Peyer's patch (tissue), 4 donors: Measurements from ENCODE around the gene VAMP1. TPM values are rescaled to one million over a fixed set of nuclear protein-coding genes. Genes with fewer than 3 reads are reported as not detected.

Experiments used
- DNase-seq, 3 donors: peaks; one replicate each; pipeline ENCODE4 v3.0.0-alpha.2; 2017 to 2019
- H3K27ac ChIP-seq, 4 donors: fragments of 200-600 bp; sonication (generic); one replicate each; pipeline ENCODE4 v1.5.1; 2016 to 2019
- H3K27me3 ChIP-seq, 2 donors: fragments of 200-600 bp; sonication (generic); one replicate each; pipeline ENCODE4 v1.5.1; 2019
- H3K36me3 ChIP-seq, 3 donors: fragments of 200-600 bp; sonication (generic); one replicate each; pipeline ENCODE4 v1.5.1; 2016 to 2019
- H3K4me1 ChIP-seq, 4 donors: fragments of 200-600 bp; sonication (generic); one replicate each; pipeline ENCODE4 v1.5.1; 2016 to 2019
- H3K4me3 ChIP-seq, 4 donors: fragments of 200-600 bp; sonication (generic); 1 replicate in 3 of 4; 2 replicates in 1 of 4; pipeline ENCODE4 v1.5.1; 2016 to 2019; ENCODE audit warnings: mild to moderate bottlenecking in 1 of 4
- H3K9me3 ChIP-seq, 4 donors: fragments of 200-600 bp; sonication (generic); one replicate each; pipeline ENCODE4 v1.5.1; 2016 to 2019; ENCODE audit warnings: mild to moderate bottlenecking in 1 of 4
- POLR2A ChIP-seq, 2 donors: fragments of 450-650 bp; IDR thresholded peaks; one replicate each; pipeline ENCODE4 v1.5.1; 2017; ENCODE audit warnings: antibody characterized with exemption in 2 of 2, mild to moderate bottlenecking in 2 of 2, moderate library complexity in 2 of 2
- total RNA-seq, 4 donors: library from RNA; depleted of rRNA; stranded (reverse); fragments of >200 nt; gene quantifications; one replicate each; pipeline ENCODE4 v1.1.0, GENCODE V29; 2016
- TF ChIP-seq, protein P1 (sequence below), 6 experiments: fragments of 450-650 bp in 4 of 6; fragments of 200-600 bp in 2 of 6; sonication (generic) in 1 of 6; IDR thresholded peaks; one replicate each; pipeline ENCODE4 v1.5.1; 2017 to 2019; ENCODE audit warnings: antibody characterized with exemption in 6 of 6, mild to moderate bottlenecking in 3 of 6, moderate library complexity in 1 of 6

The VAMP1 gene
- total RNA-seq, 4 donors from 2014 or later: 5.3 to 17.4 (median 9.3) TPM

DNA sequence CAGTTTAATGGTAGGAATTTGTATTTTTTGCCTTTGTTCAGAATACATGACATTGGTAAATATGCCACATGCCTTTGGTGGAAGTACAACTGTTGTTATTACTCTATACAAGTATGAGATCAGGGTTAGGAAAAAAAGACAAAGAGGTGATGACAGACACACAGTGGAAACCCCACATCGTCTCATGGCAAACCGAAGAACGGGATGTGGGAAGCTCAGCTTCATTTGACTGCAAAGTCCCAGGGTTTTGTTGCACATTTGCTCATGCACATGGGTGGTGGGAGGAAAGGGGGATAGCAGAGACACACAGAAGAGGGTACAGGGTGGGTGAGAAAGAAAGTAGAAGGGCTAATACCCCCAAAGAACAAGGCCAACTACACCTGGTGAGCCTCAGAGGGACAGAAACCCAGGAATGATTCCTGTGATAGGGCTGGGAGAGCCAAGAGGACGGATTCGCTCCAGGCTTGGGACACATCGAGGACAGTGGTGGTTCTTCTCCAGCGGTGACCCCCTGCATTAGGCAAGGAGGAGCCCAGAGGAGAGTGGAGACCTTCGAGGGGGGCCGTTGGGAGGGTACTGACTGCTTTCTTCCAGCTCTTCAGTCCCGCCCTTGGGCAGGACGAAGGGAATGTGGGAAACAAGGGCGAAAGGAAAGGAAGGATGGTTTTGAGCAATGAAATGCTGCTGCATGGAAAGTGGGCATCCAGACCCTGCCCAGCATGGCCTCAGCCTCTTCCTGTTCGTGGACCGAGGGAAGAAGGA is 8.1 kb downstream of the VAMP1 start:
- Histone ChIP-seq H3K9me3 (no peaks in the 10 kb centered on the region), H3K4me1 (peaks cover 0 to 43% (median 29%) of the 10 kb centered on the region in 4 donors), H3K27me3 (no peaks in the 10 kb centered on the region), H3K27ac (peak overlapping the region; percentile 71 to 83 (median 77)), H3K36me3 (peaks cover 0 to 75% (median 0%) of the 10 kb centered on the region in 3 donors), H3K4me3 (no peak overlapping the region)
- no peak for DNase-seq
- TF ChIP-seq POLR2A (IDR thresholded peaks at IDR 0.05): no peak
- TF ChIP-seq, protein P1, sequence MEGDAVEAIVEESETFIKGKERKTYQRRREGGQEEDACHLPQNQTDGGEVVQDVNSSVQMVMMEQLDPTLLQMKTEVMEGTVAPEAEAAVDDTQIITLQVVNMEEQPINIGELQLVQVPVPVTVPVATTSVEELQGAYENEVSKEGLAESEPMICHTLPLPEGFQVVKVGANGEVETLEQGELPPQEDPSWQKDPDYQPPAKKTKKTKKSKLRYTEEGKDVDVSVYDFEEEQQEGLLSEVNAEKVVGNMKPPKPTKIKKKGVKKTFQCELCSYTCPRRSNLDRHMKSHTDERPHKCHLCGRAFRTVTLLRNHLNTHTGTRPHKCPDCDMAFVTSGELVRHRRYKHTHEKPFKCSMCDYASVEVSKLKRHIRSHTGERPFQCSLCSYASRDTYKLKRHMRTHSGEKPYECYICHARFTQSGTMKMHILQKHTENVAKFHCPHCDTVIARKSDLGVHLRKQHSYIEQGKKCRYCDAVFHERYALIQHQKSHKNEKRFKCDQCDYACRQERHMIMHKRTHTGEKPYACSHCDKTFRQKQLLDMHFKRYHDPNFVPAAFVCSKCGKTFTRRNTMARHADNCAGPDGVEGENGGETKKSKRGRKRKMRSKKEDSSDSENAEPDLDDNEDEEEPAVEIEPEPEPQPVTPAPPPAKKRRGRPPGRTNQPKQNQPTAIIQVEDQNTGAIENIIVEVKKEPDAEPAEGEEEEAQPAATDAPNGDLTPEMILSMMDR (IDR thresholded peaks at IDR 0.05): no peak

DNA sequence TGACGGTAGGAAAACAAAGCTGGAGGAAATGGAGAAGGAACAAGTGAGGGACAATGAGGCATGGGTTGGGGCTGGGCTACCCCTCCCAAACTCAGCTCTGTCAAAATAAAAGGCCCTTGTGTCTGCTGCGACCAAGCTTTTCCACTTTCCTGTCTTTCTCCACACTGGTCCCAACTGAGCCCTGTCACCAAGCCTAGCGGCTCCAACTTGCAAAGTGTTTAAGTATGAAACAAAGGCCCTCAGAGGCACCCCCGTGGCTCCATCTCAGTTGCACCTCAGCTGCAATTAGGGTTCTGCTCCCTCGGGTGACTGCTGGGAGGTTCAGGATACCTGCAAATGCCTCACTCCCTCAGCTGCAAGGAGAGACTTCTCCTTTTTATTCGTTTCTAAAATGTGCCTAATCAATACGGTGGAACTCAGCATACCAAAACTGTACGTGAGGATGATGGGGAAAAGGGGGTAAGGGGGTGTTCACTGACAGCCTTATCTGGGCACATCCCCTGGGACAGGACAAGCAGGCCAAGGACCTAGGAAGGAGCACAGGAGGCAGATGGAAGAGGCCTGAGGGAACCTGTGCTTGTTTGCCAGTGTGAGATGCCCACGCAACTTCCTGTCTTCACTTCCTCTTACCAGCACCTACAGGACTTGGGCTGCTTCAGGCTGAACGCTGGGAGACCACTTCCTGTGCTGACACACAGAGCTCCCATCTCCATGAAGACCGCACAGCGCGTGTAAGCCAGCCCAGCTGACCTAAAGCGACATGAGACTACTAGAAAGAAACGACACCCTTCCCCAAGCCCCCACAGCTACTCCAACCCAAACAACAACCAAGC is 8.9 kb downstream of the VAMP1 start:
- peak overlapping the region; percentile 71 to 83 (median 77) for H3K27ac ChIP-seq
- H3K4me1 ChIP-seq: peaks cover 0 to 43% (median 28%) of the 10 kb centered on the region in 4 donors
- DNase-seq: peak; percentile 57 to 97 (median 96)
- H3K27me3 ChIP-seq: no peaks in the 10 kb centered on the region
- no peak overlapping the region for H3K4me3 ChIP-seq
- TF ChIP-seq, protein P1 (IDR thresholded peaks at IDR 0.05): no peak
- no peak for TF ChIP-seq POLR2A (IDR thresholded peaks at IDR 0.05)
- H3K9me3 ChIP-seq: no peaks in the 10 kb centered on the region
- H3K36me3 ChIP-seq: peaks cover 0 to 83% (median 0%) of the 10 kb centered on the region in 3 donors

DNA sequence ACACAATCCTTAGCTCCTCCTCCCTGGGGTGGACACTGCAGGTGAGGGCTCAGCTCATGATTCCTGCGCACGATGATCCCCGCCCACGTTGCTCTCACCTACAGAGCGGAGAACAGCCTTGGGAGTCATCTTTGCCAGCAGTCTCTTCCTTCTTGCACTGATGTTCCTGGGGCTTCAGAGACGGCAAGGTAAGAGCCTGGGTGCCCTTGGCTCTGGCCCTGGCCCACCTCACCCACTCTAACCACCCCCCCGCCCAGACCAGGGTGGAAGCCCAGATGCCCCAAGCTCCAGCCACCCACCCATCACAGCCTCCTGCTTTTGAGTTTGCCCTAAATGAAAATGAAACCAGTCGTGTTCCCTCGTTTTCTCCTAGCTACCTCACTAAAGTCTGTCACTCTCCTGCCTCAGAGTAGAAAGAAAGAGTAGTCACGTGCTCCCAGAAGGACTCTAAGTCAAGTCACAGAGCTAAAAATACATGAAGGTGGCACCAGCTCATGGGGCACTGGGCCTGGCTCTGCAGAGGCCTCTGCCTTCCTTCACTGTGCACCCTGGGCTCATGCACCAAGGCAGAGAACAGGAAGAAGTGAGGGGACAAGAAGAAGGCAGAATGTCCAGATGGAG is 9.6 kb downstream of the VAMP1 start:
- TF ChIP-seq, protein P1 (IDR thresholded peaks at IDR 0.05): no peak
- no peak for TF ChIP-seq POLR2A (IDR thresholded peaks at IDR 0.05)
- Histone ChIP-seq H3K9me3 (no peaks in the 10 kb centered on the region), H3K4me1 (peaks cover 0 to 43% (median 28%) of the 10 kb centered on the region in 4 donors), H3K4me3 (no peak overlapping the region), H3K27ac (peak overlapping the region; percentile 71 to 83 (median 77)), H3K27me3 (no peaks in the 10 kb centered on the region), H3K36me3 (peaks cover 0 to 81% (median 0%) of the 10 kb centered on the region in 3 donors)
- DNase-seq: peak in 1 of 3 donors; percentile 22

DNA sequence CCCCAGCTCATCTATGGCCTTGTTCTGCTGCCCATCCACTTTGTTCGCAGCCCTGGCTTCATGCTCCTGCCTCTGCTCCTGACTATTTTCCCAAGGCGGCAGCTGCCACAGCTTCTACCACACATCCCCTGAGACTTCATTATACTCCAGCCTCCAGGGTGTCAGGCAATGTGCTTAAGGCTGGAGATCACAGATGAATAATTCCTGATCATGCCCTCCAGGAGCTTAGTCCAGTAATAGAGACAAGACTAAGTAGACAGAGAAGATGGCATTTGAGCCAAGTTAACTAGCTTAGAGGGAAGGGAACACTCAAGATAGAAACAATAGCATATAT is 11.5 kb downstream of the VAMP1 start:
- H3K4me3 ChIP-seq: no peak overlapping the region
- H3K27ac ChIP-seq: peak overlapping the region in 1 of 4 donors; percentile 83
- H3K27me3 ChIP-seq: no peaks in the 10 kb centered on the region
- TF ChIP-seq, protein P1 (IDR thresholded peaks at IDR 0.05): no peak
- no peak for TF ChIP-seq POLR2A (IDR thresholded peaks at IDR 0.05)
- peak in 1 of 3 donors; percentile 12 for DNase-seq
- H3K36me3 ChIP-seq: peaks cover 0 to 85% (median 0%) of the 10 kb centered on the region in 3 donors
- H3K4me1 ChIP-seq: peaks cover 0 to 38% (median 24%) of the 10 kb centered on the region in 4 donors
- H3K9me3 ChIP-seq: no peaks in the 10 kb centered on the region

- Histone ChIP-seq H3K36me3 (peaks cover 0 to 86% (median 0%) of the 10 kb centered on the region in 3 donors), H3K4me3 (no peak overlapping the region)
- DNase-seq: peak in 1 of 3 donors; percentile 40
These were observed 12.0 kb downstream of the VAMP1 start for GRCh38 chr12:6458281-6459003.

More at GRCh38 chr12:6458281-6459003, 12.0 kb downstream of the VAMP1 start:
- peak overlapping the region in 1 of 4 donors; percentile 83 for H3K27ac ChIP-seq
- H3K27me3 ChIP-seq: no peaks in the 10 kb centered on the region
- H3K9me3 ChIP-seq: no peaks in the 10 kb centered on the region
- H3K4me1 ChIP-seq: peaks cover 0 to 35% (median 20%) of the 10 kb centered on the region in 4 donors
- TF ChIP-seq, protein P1 (IDR thresholded peaks at IDR 0.05): no peak
- TF ChIP-seq POLR2A (IDR thresholded peaks at IDR 0.05): no peak
